Body of pancreas (tissue), 4 donors: Measurements from ENCODE around the gene ORAI3. TPM values are rescaled to one million over a fixed set of nuclear protein-coding genes. Genes with fewer than 3 reads are reported as not detected.

Experiments used
- ATAC-seq: fragments of 150-250 bp; one replicate; pipeline ENCODE4 v1.9.1; 2016
- DNase-seq, 4 donors: peaks; one replicate each; pipeline ENCODE4 v3.0.0-alpha.2; 2019
- H3K27ac ChIP-seq, 4 donors: fragments of 200-600 bp; sonication (generic); 1 replicate in 3 of 4; 2 replicates in 1 of 4; pipeline versions ENCODE4 v1.5.1 to v1.6.1; 2016 to 2019; ENCODE audit warnings: mild to moderate bottlenecking in 1 of 4, mixed read lengths in 1 of 4, moderate library complexity in 1 of 4
- H3K27me3 ChIP-seq, 2 donors: fragments of 200-600 bp; sonication (generic); one replicate each; pipeline ENCODE4 v1.6.0; 2016; ENCODE audit warnings: mild to moderate bottlenecking in 1 of 2
- H3K36me3 ChIP-seq, 2 donors: fragments of 200-600 bp; sonication (generic); replicated peaks in 1 of 2; 2 replicates each; pipeline ENCODE4 v1.5.1; 2016; ENCODE audit warnings: low read depth in 2 of 2; ENCODE audit not compliant: insufficient read depth in 1 of 2
- H3K4me1 ChIP-seq: fragments of 200-600 bp; sonication (generic); one replicate; pipeline ENCODE4 v1.6.0; 2016
- H3K4me3 ChIP-seq, 2 donors: fragments of 200-600 bp; sonication (generic); 1 replicate in 1 of 2; 2 replicates in 1 of 2; pipeline ENCODE4 v1.5.1; 2016 to 2019
- H3K9me3 ChIP-seq, 3 donors: fragments of 200-600 bp; sonication (generic); 1 replicate in 2 of 3; 2 replicates in 1 of 3; pipeline ENCODE4 v1.5.1; 2016
- POLR2A ChIP-seq, 3 donors: fragments of 450-650 bp; IDR thresholded peaks; one replicate each; pipeline ENCODE4 v1.6.1; 2016; ENCODE audit warnings: antibody characterized with exemption in 3 of 3, mild to moderate bottlenecking in 2 of 3
- WGBS, 2 donors: methylation state at CpG; one replicate each; pipeline ENCODE4 v1.1.5; 2017; 5-methylcytosine and 5-hydroxymethylcytosine counted together
- intact Hi-C: fragments of 100-400 bp; cut with DNase I; formaldehyde crosslinking; loops from one replicate; pipeline ENCODE4 v1.15.1; 2023
- total RNA-seq, 2 donors: library from RNA; depleted of rRNA; stranded (reverse); fragments of >200 nt; gene quantifications; one replicate each; pipeline ENCODE4 v1.1.0, GENCODE V29; 2016
- TF ChIP-seq, protein P1 (sequence below), 7 experiments: fragments of 450-650 bp in 4 of 7; fragments of 200-600 bp in 3 of 7; sonication (generic) in 3 of 7; IDR thresholded peaks; one replicate each; pipeline ENCODE4 v1.5.1; 2016 to 2019; ENCODE audit warnings: antibody characterized with exemption in 7 of 7

ORAI3 gene
- total RNA-seq, 2 donors from 2014 or later = 7.9 to 27.2 TPM

GRCh38 chr16:30976486-30976885 is 27.6 kb downstream of the ORAI3 start:
- DNase-seq (no peak), ATAC-seq (no peak)
- WGBS, 2 donors = 89 to 97% methylated on average over 4 of the region's 4 CpGs
- Histone ChIP-seq H3K27ac (no peak overlapping the region), H3K36me3 (peaks cover 9 to 38% of the 10 kb centered on the region in 2 donors), H3K27me3 (no peaks in the 10 kb centered on the region), H3K4me1 (no peaks in the 10 kb centered on the region), H3K9me3 (no peaks in the 10 kb centered on the region), H3K4me3 (no peak overlapping the region)
- intact Hi-C loops = no loop called here
- TF ChIP-seq, protein P1, sequence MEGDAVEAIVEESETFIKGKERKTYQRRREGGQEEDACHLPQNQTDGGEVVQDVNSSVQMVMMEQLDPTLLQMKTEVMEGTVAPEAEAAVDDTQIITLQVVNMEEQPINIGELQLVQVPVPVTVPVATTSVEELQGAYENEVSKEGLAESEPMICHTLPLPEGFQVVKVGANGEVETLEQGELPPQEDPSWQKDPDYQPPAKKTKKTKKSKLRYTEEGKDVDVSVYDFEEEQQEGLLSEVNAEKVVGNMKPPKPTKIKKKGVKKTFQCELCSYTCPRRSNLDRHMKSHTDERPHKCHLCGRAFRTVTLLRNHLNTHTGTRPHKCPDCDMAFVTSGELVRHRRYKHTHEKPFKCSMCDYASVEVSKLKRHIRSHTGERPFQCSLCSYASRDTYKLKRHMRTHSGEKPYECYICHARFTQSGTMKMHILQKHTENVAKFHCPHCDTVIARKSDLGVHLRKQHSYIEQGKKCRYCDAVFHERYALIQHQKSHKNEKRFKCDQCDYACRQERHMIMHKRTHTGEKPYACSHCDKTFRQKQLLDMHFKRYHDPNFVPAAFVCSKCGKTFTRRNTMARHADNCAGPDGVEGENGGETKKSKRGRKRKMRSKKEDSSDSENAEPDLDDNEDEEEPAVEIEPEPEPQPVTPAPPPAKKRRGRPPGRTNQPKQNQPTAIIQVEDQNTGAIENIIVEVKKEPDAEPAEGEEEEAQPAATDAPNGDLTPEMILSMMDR (IDR thresholded peaks at IDR 0.05) = no peak
- no peak for TF ChIP-seq POLR2A (IDR thresholded peaks at IDR 0.05)

- Histone ChIP-seq H3K36me3 (peaks cover 10 to 32% of the 10 kb centered on the region in 2 donors), H3K27me3 (no peaks in the 10 kb centered on the region), H3K9me3 (no peaks in the 10 kb centered on the region), H3K27ac (no peak overlapping the region), H3K4me1 (no peaks in the 10 kb centered on the region), H3K4me3 (no peak overlapping the region)
- ATAC-seq = no peak
- WGBS, 2 donors = 81 to 83% methylated on average over 6 to 17 of the region's 17 CpGs
- intact Hi-C loops = no loop called here
- TF ChIP-seq, protein P1 (IDR thresholded peaks at IDR 0.05) = peak in 1 of 7 experiments; percentile 5
- TF ChIP-seq POLR2A (IDR thresholded peaks at IDR 0.05) = no peak
- no peak for DNase-seq
These were observed 28.6 kb downstream of the ORAI3 start for GRCh38 chr16:30977502-30977901.

- Histone ChIP-seq H3K27ac (no peak overlapping the region), H3K4me1 (no peaks in the 10 kb centered on the region), H3K27me3 (no peaks in the 10 kb centered on the region), H3K36me3 (peaks cover 10 to 24% of the 10 kb centered on the region in 2 donors), H3K9me3 (no peaks in the 10 kb centered on the region), H3K4me3 (no peak overlapping the region)
- no peak for TF ChIP-seq POLR2A (IDR thresholded peaks at IDR 0.05)
- TF ChIP-seq, protein P1 (IDR thresholded peaks at IDR 0.05) = no peak
- WGBS, 2 donors = 92% methylated on average over 16 to 58 of the region's 62 CpGs
- DNase-seq = no peak
- no peak for ATAC-seq
- intact Hi-C loops = loop anchor here (5.0 to 10.0 kb wide), 3 partner anchors 165 to 885 kb away; no protein-coding TSS in a partner anchor
These were observed 30.5 kb downstream of the ORAI3 start for GRCh38 chr16:30979170-30980022.

- no peaks in the 10 kb centered on the region for H3K9me3 ChIP-seq
- H3K27ac ChIP-seq = no peak overlapping the region
- TF ChIP-seq, protein P1 (IDR thresholded peaks at IDR 0.05) = no peak
- TF ChIP-seq POLR2A (IDR thresholded peaks at IDR 0.05) = no peak
- no peak for DNase-seq
- peaks cover 10 to 24% of the 10 kb centered on the region in 2 donors for H3K36me3 ChIP-seq
- no peaks in the 10 kb centered on the region for H3K4me1 ChIP-seq
- ATAC-seq = no peak
- WGBS, 2 donors = 91% methylated on average over 12 to 13 of the region's 15 CpGs
- intact Hi-C loops = loop anchor here (5.0 to 10.0 kb wide), 3 partner anchors 165 to 885 kb away; no protein-coding TSS in a partner anchor
- H3K27me3 ChIP-seq = no peaks in the 10 kb centered on the region
- H3K4me3 ChIP-seq = no peak overlapping the region
These were observed 31.1 kb downstream of the ORAI3 start for GRCh38 chr16:30980023-30980371.
